Thyroid gland (tissue), 4 donors: ENCODE results near the gene PIP4K2C.

ENCODE experiments used
- POLR2A ChIP-seq, 2 donors: fragments of 450-650 bp; IDR thresholded peaks; one replicate each; pipeline ENCODE4 v1.6.1; 2017; ENCODE audit warnings: antibody characterized with exemption in 2 of 2, mild to moderate bottlenecking in 2 of 2, moderate library complexity in 1 of 2
- TF ChIP-seq, protein P1 (sequence below), 6 experiments: fragments of 200-600 bp in 3 of 6; fragments of 450-650 bp in 3 of 6; sonication (generic) in 3 of 6; IDR thresholded peaks; one replicate each; pipeline ENCODE4 v1.5.1; 2016 to 2019; ENCODE audit warnings: antibody characterized with exemption in 6 of 6, mild to moderate bottlenecking in 2 of 6, inconsistent platforms in 1 of 6, moderate library complexity in 1 of 6

DNA sequence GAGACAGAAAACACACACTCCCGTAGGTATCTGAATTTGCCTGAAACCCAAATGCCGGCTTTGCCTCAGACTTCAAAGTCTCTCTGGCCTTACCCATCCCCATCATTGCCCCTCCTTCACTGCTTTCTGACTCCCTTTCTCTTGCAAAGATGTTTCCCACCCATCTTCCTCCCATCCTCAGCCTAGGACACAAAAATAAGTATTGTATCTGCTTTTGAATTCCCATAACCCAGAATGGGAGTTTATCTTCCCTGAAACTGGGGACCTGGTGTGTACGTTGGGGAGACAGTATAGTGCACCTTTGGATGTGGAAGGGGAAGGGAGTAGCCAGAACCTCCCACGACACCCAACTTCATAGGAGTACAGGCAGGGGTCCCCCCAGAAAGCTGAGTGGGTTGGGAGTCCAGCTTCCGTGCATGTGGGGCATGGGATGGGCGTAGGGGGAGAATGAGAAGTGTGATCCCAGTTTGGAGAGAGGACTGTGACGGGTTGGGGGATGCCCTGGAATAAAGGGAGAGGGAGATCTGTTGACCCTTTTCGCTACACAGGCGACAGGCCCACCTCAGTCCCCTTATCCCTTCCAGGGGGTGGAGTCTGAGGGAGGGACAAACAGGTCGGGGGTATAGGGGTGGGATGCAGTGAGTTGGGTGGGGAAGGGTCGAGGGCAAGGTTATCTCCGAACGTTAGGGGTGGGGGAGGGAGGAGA, 41.6 kb upstream of the PIP4K2C start:
- TF ChIP-seq, protein P1, sequence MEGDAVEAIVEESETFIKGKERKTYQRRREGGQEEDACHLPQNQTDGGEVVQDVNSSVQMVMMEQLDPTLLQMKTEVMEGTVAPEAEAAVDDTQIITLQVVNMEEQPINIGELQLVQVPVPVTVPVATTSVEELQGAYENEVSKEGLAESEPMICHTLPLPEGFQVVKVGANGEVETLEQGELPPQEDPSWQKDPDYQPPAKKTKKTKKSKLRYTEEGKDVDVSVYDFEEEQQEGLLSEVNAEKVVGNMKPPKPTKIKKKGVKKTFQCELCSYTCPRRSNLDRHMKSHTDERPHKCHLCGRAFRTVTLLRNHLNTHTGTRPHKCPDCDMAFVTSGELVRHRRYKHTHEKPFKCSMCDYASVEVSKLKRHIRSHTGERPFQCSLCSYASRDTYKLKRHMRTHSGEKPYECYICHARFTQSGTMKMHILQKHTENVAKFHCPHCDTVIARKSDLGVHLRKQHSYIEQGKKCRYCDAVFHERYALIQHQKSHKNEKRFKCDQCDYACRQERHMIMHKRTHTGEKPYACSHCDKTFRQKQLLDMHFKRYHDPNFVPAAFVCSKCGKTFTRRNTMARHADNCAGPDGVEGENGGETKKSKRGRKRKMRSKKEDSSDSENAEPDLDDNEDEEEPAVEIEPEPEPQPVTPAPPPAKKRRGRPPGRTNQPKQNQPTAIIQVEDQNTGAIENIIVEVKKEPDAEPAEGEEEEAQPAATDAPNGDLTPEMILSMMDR (IDR thresholded peaks at IDR 0.05) = no peak
- TF ChIP-seq POLR2A (IDR thresholded peaks at IDR 0.05) = no peak
